WTC11 (cell line): ENCODE results near the gene ELOVL5.

ENCODE experiments used
- CREB1 ChIP-seq: sonication (generic); formaldehyde crosslinking; IDR thresholded peaks from 2 replicates; pipeline ENCODE4 v1.8.0; 2023; ENCODE audit warnings: mild to moderate bottlenecking, missing genetic modification reagents
- CTCF ChIP-seq: fragments of 200-600 bp; IDR thresholded peaks from 2 replicates; pipeline ENCODE4 v1.8.0; 2022; ENCODE audit warnings: antibody characterized with exemption
- FOXP1 ChIP-seq: sonication (generic); formaldehyde crosslinking; IDR thresholded peaks from 2 replicates; pipeline ENCODE4 v1.8.0; 2022; ENCODE audit warnings: missing genetic modification reagents, mild to moderate bottlenecking, moderate library complexity, borderline replicate concordance

- TF ChIP-seq CREB1 (CRISPR knock-in tag), result no peak
- no peak for TF ChIP-seq CTCF
- no peak for TF ChIP-seq FOXP1 (CRISPR knock-in tag)
Observed at GRCh38 chr6:53300656-53301551, 47.8 kb downstream of the ELOVL5 start.
